ENCODE measurements around the gene NLRP1.

DNA sequence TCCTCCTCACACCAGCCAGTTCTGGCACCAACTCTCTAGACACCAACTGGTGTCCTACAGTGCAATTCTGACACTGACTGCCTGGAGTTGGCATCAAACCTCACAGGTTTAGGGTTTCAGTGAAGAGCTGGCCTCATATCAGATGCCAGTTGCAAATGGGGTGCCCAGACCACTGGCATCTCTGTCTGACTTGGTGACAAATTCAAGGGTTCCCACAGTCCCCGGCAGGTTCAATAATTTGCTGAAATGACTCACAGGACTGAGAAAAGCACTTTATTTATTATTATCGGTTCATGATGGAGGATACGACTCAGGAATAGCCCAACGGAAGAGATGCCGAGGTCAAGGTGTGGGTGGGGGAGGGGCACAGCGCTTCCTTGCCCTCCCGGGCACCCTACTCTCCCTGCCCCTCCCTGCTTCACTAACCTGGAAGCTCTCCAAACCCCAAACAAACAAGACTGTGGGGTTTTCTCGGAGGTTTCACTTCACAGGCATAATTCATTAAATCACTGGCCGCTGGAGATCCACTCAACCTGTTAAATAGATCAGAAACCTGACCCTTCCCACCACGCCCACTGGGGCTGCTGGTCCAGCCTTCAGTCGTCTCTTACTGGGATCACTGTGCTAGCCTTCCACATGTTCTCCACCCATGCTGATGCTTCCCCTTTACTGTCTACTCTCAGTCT lies 1.7 kb upstream of the NLRP1 start:
- TF ChIP-seq, protein P1, sequence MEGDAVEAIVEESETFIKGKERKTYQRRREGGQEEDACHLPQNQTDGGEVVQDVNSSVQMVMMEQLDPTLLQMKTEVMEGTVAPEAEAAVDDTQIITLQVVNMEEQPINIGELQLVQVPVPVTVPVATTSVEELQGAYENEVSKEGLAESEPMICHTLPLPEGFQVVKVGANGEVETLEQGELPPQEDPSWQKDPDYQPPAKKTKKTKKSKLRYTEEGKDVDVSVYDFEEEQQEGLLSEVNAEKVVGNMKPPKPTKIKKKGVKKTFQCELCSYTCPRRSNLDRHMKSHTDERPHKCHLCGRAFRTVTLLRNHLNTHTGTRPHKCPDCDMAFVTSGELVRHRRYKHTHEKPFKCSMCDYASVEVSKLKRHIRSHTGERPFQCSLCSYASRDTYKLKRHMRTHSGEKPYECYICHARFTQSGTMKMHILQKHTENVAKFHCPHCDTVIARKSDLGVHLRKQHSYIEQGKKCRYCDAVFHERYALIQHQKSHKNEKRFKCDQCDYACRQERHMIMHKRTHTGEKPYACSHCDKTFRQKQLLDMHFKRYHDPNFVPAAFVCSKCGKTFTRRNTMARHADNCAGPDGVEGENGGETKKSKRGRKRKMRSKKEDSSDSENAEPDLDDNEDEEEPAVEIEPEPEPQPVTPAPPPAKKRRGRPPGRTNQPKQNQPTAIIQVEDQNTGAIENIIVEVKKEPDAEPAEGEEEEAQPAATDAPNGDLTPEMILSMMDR (IDR thresholded peaks at IDR 0.05), result no peak
- no peak for TF ChIP-seq POLR2AphosphoS5 (IDR thresholded peaks at IDR 0.05)
